ENCODE measurements around the gene THAP7. TPM values are rescaled to one million over a fixed set of nuclear protein-coding genes. Genes with fewer than 3 reads are reported as not detected.
"Not testable (repeated sequence)": the region's sequence is repeated elsewhere in the genome, so short reads cannot be mapped to it uniquely, and the experiment has no call there.

THAP7 gene
- total RNA-seq, 1 donor from 2014 or later, result 26.4 TPM

DNA sequence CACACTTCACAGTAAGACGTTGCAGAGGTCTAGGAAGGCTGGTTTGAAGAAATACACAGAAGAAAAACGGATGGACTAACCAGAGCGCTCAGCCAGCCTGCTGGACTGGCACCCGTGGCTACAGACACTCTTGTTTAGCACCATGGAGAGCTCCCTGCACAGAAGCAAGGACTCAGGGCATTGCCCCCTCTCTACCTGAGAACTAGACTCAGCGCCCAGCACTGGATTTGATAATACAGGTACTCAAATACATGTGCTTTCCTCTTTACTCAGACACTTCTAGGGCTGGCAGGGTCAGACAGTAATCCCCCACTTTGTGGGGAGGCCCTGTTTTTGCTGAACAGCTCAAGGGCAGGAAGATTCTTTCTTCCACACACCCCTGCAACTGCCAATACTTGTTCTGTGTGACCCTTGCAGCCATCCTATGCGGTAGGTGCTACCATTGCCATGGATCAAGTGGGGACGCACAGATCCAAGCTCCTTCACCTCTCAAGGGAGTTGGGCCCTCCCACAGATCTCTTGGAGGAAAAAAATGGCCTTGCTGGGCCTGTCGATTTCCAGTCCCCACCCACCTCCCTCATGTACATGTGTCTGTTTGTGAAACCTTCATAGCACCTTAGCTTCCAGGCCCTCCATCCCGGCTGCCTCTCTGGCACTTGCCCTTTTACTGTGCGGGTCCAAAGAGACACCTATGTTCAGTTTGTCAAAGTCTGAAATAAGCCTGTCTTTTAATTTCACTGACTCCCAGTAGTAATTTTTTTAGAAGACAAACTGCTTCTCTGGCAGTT lies 7.9 kb upstream of the THAP7 start:
- Mint-ChIP-seq H3K27me3 (no peaks in the 10 kb centered on the region), H3K4me3 (no peak overlapping the region)

DNA sequence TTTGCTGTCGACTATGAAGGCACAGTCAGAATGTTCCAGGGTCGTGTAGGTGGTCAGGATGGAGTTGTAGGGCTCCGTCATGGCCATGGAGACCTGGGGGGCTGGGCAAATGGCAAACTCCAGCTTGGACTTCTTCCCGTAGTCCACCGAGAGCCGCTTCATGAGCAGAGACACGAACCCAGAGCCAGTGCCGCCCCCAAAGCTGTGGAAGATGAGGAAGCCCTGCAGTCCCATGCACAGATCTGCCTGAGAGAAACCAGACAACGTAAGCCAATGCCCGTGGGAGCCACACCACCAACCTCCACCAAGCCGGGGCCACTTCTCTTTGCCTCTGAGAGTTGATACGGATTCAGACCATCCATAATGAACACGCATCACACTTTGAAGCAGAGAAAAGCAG lies 7.3 kb upstream of the THAP7 start:
- not testable (repeated sequence) for H3K4me3 Mint-ChIP-seq, H3K27me3 Mint-ChIP-seq

More for the DNA sequence above, 7.9 kb upstream of the THAP7 start:
- no peak for DNase-seq (ENCODE audit: extremely low spot score, unreplicated experiment)
- H3K9me3 Mint-ChIP-seq, result no peaks in the 10 kb centered on the region
- H3K36me3 Mint-ChIP-seq, result no peaks in the 10 kb centered on the region
- H3K27ac Mint-ChIP-seq, result no peak overlapping the region
- peaks cover 16% of the 10 kb centered on the region for H3K4me1 Mint-ChIP-seq (ENCODE audit: unreplicated experiment)
- TF ChIP-seq CTCF (conservative IDR thresholded peaks at IDR 0.05), result no peak

DNA sequence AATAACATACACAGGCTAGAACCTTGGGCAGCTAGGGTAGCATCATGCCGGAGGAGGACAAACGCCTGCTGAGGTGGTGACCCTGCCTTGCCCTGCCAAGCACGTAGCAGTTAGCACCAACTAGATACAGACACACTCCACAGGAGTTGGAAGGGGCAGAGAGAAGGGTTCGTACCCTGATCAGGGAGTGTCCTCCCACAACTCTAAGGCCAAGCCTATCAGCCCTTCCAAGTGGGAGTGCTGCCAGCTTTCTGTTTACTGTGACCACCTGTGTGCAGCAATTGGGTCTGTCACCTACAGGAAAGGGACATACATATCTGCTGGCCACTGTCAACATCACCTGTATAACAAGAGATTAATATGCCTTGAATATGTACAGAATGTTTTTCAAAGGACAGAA lies 1.9 kb upstream of the THAP7 start:
- no peaks in the 10 kb centered on the region for H3K9me3 Mint-ChIP-seq
- no peak for DNase-seq (ENCODE audit: extremely low spot score, unreplicated experiment)
- H3K36me3 Mint-ChIP-seq, result no peaks in the 10 kb centered on the region
- TF ChIP-seq CTCF (conservative IDR thresholded peaks at IDR 0.05), result no peak
- H3K4me3 Mint-ChIP-seq, result peak overlapping the region; percentile 96
- H3K27ac Mint-ChIP-seq, result peak overlapping the region; percentile 97
- no peaks in the 10 kb centered on the region for H3K27me3 Mint-ChIP-seq
- H3K4me1 Mint-ChIP-seq (ENCODE audit: unreplicated experiment), result peaks cover 11% of the 10 kb centered on the region

More for the DNA sequence above, 7.3 kb upstream of the THAP7 start:
- H3K27ac Mint-ChIP-seq; H3K9me3 Mint-ChIP-seq; DNase-seq (ENCODE audit: extremely low spot score, unreplicated experiment); H3K36me3 Mint-ChIP-seq: not testable (repeated sequence)
- peaks cover 10% of the 10 kb centered on the region for H3K4me1 Mint-ChIP-seq (ENCODE audit: unreplicated experiment)

GRCh38 chr22:21000987-21001600 lies 824 bp downstream of the THAP7 start:
- TF ChIP-seq CTCF (conservative IDR thresholded peaks at IDR 0.05), result no peak
- H3K27me3 Mint-ChIP-seq, result no peaks in the 10 kb centered on the region

GRCh38 chr22:21000207-21000986 lies 1.5 kb downstream of the THAP7 start:
- peak; percentile 67 for DNase-seq (ENCODE audit: extremely low spot score, unreplicated experiment)
- Mint-ChIP-seq H3K9me3 (no peaks in the 10 kb centered on the region), H3K4me1 (ENCODE audit: unreplicated experiment) (peaks cover 11% of the 10 kb centered on the region), H3K27ac (no peak overlapping the region), H3K4me3 (peak overlapping the region; percentile 96), H3K36me3 (no peaks in the 10 kb centered on the region), H3K27me3 (no peaks in the 10 kb centered on the region)
- TF ChIP-seq CTCF (conservative IDR thresholded peaks at IDR 0.05), result no peak

More at GRCh38 chr22:21000987-21001600, 824 bp downstream of the THAP7 start:
- no peaks in the 10 kb centered on the region for H3K36me3 Mint-ChIP-seq
- peaks cover 11% of the 10 kb centered on the region for H3K4me1 Mint-ChIP-seq (ENCODE audit: unreplicated experiment)
- no peaks in the 10 kb centered on the region for H3K9me3 Mint-ChIP-seq
- peak overlapping the region; percentile 97 for H3K27ac Mint-ChIP-seq
- DNase-seq (ENCODE audit: extremely low spot score, unreplicated experiment), result no peak
- peak overlapping the region; percentile 96 for H3K4me3 Mint-ChIP-seq

All from type B pancreatic cell (in vitro differentiated cells).